A549 (cell line): ENCODE results near the gene HS3ST5. TPM values are rescaled to one million over a fixed set of nuclear protein-coding genes. Genes with fewer than 3 reads are reported as not detected.

ENCODE experiments used
- ATAC-seq, 2 experiments: fragments of 200-7000 bp in 1 of 2; fragments of >200 bp in 1 of 2; cut with Nextera tagmentation in 1 of 2; cut with Tn5 transposase in 1 of 2; 3 replicates each; pipeline versions ENCODE4 v1.8.0 to v1.9.1; 2018 to 2020; ENCODE audit warnings: mild to moderate bottlenecking in 1 of 2, moderate library complexity in 1 of 2
- CTCF ChIA-PET: fragments of 300-600 bp; sonication (Branson Sonifier 250); formaldehyde crosslinking; extraction: SDS; loops from one replicate; lab custom pipeline; 2021; ENCODE audit warnings: antibody characterized with exemption, inconsistent platforms; lab: Yijun Ruan, JAX
- POLR2A ChIA-PET: fragments of 350-600 bp; formaldehyde crosslinking; extraction: SDS; loops from one replicate; lab custom pipeline; 2021; ENCODE audit warnings: antibody characterized with exemption, inconsistent platforms; lab: Yijun Ruan, JAX
- DNase-seq, 2 experiments: peaks; one replicate each; pipeline versions ENCODE4 v3.0.0 to v3.0.0-alpha.2; 2011 to 2016; ENCODE audit warnings: low read depth in 1 of 2, low spot score in 1 of 2
- FAIRE-seq: peaks from 2 replicates; lab custom pipeline; 2011; peaks lifted over from hg19 to GRCh38; lab: Jason Lieb, UNC
- H3K27ac ChIP-seq, 2 experiments: fragments of >200 bp; sonication (Bioruptor Twin); formaldehyde crosslinking; 3 replicates each; pipeline ENCODE4 v1.5.1; 2016 to 2017
- H3K4me1 ChIP-seq: fragments of >200 bp; sonication (Bioruptor Twin); formaldehyde crosslinking; 3 replicates; pipeline ENCODE4 v1.6.1; 2016
- H3K4me2 ChIP-seq: fragments of >200 bp; sonication (Bioruptor Twin); formaldehyde crosslinking; 3 replicates; pipeline ENCODE4 v1.6.1; 2016
- H3K4me3 ChIP-seq: fragments of >200 bp; sonication (Bioruptor Twin); formaldehyde crosslinking; 3 replicates; pipeline ENCODE4 v1.5.1; 2016
- H3K9me3 ChIP-seq: fragments of >200 bp; sonication (Bioruptor Twin); formaldehyde crosslinking; 3 replicates; pipeline ENCODE4 v1.6.1; 2016
- CBX2 ChIP-seq: fragments of 200-600 bp; sonication (generic); IDR thresholded peaks from 2 replicates; pipeline ENCODE4 v1.6.1; 2016; ENCODE audit warnings: low read depth, mild to moderate bottlenecking, borderline replicate concordance
- CBX8 ChIP-seq: fragments of 200-600 bp; sonication (generic); IDR thresholded peaks from 2 replicates; pipeline ENCODE4 v1.6.1; 2016
- CHD2 ChIP-seq: fragments of 150-350 bp; IDR thresholded peaks from 2 replicates; pipeline ENCODE4 v1.6.1; 2014; ENCODE audit warnings: low read length; ENCODE audit not compliant: partially characterized antibody
- E2F6 ChIP-seq: IDR thresholded peaks from 2 replicates; pipeline ENCODE4 v1.6.1; 2012; ENCODE audit warnings: low read depth, borderline replicate concordance
- EHMT2 ChIP-seq: fragments of 200-600 bp; sonication (generic); IDR thresholded peaks from 2 replicates; pipeline ENCODE4 v1.6.1; 2016; ENCODE audit warnings: antibody characterized with exemption, low read depth, mild to moderate bottlenecking, moderate library complexity
- ELK1 ChIP-seq: fragments of 150-350 bp; IDR thresholded peaks from 2 replicates; pipeline ENCODE4 v1.6.1; 2014; ENCODE audit warnings: low read depth, mild to moderate bottlenecking, low read length
- EP300 ChIP-seq, 2 experiments: fragments of >200 bp; sonication (Bioruptor Twin); formaldehyde crosslinking; IDR thresholded peaks; 2 replicates in 1 of 2; 3 replicates in 1 of 2; pipeline ENCODE4 v1.6.1; 2016 to 2017
- FOXS1 ChIP-seq: fragments of 250-450 bp; sonication (Bioruptor Pico); IDR thresholded peaks from 2 replicates; pipeline ENCODE4 v1.5.0; 2020; ENCODE audit warnings: mild to moderate bottlenecking, moderate library complexity
- HDAC2 ChIP-seq: fragments of 200-600 bp; sonication (generic); IDR thresholded peaks from 2 replicates; pipeline ENCODE4 v1.6.1; 2016
- HEYL ChIP-seq: fragments of 250-450 bp; sonication (Bioruptor Pico); IDR thresholded peaks from 2 replicates; pipeline ENCODE4 v1.8.0; 2021; ENCODE audit warnings: mild to moderate bottlenecking, moderate library complexity
- HMGXB4 ChIP-seq: fragments of 250-450 bp; sonication (Bioruptor Pico); IDR thresholded peaks from 2 replicates; pipeline ENCODE4 v1.5.0; 2021; ENCODE audit warnings: mild to moderate bottlenecking, moderate library complexity, borderline replicate concordance
- HOXA7 ChIP-seq: fragments of 250-450 bp; sonication (Bioruptor Pico); IDR thresholded peaks from 2 replicates; pipeline ENCODE4 v1.5.0; 2020; ENCODE audit warnings: mild to moderate bottlenecking, moderate library complexity
- HOXB13 ChIP-seq: fragments of 250-450 bp; sonication (Bioruptor Pico); IDR thresholded peaks from 2 replicates; pipeline ENCODE4 v1.5.0; 2020; ENCODE audit warnings: low read depth, mild to moderate bottlenecking, moderate library complexity
- HOXB5 ChIP-seq: fragments of 250-450 bp; sonication (Bioruptor Pico); IDR thresholded peaks from 2 replicates; pipeline ENCODE4 v1.5.0; 2020; ENCODE audit warnings: mild to moderate bottlenecking, moderate library complexity
- JUN ChIP-seq, 2 experiments: fragments of >200 bp; sonication (Bioruptor Twin); formaldehyde crosslinking; IDR thresholded peaks; 2 replicates in 1 of 2; 3 replicates in 1 of 2; pipeline ENCODE4 v1.6.1; 2016 to 2017
- KDM1A ChIP-seq: fragments of 200-600 bp; sonication (generic); IDR thresholded peaks from 2 replicates; pipeline ENCODE4 v1.6.1; 2016; ENCODE audit warnings: low read depth, mild to moderate bottlenecking
- NFE2L2 ChIP-seq: fragments of 150-350 bp; conservative IDR thresholded peaks from 2 replicates; pipeline ENCODE4 v1.6.1; 2014; ENCODE audit warnings: low read length
- PBX3 ChIP-seq: IDR thresholded peaks from 2 replicates; pipeline ENCODE4 v1.6.1; 2012
- RAD21 ChIP-seq, 2 experiments: fragments of >200 bp in 1 of 2; sonication (Bioruptor Twin) in 1 of 2; formaldehyde crosslinking in 1 of 2; IDR thresholded peaks in 1 of 2; conservative IDR thresholded peaks in 1 of 2; 2 replicates in 1 of 2; 3 replicates in 1 of 2; pipeline ENCODE4 v1.6.1; 2012 to 2018; ENCODE audit warnings: inconsistent platforms in 1 of 2
- RCOR1 ChIP-seq: fragments of 150-350 bp; IDR thresholded peaks from 2 replicates; pipeline ENCODE4 v1.6.1; 2014; ENCODE audit warnings: antibody characterized with exemption, low read length, low read depth
- TFCP2L1 ChIP-seq: fragments of 250-450 bp; sonication (Bioruptor Pico); IDR thresholded peaks from 2 replicates; pipeline ENCODE4 v1.5.0; 2021; ENCODE audit warnings: mild to moderate bottlenecking
- USF2 ChIP-seq: fragments of 450-650 bp; IDR thresholded peaks from 2 replicates; pipeline ENCODE4 v1.6.1; 2014; ENCODE audit warnings: antibody characterized with exemption
- ZNF302 ChIP-seq: fragments of 250-450 bp; sonication (Bioruptor Pico); IDR thresholded peaks from 2 replicates; pipeline ENCODE4 v1.9.0; 2021; ENCODE audit warnings: inconsistent platforms, mild to moderate bottlenecking, moderate library complexity
- ZSCAN20 ChIP-seq: fragments of 250-450 bp; sonication (Bioruptor Pico); IDR thresholded peaks from 2 replicates; pipeline ENCODE4 v1.8.0; 2022; ENCODE audit warnings: mild to moderate bottlenecking, moderate library complexity
- WGBS: methylation state at CpG from one replicate; pipeline ENCODE4 v1.1.6; 2017; ENCODE audit errors: missing lambda C conversion rate; 5-methylcytosine and 5-hydroxymethylcytosine counted together
- polyA plus RNA-seq, 4 experiments: library from polyadenylated mRNA; depleted of rRNA in 3 of 4; stranded (reverse); fragments of >200 nt; fragmentation: RNase III in 1 of 4; extraction: RNeasy Plus Mini Kit Qiagen cat#74134 plus additional on column Dnase treatment in 1 of 4; gene quantifications; 2 replicates in 3 of 4; 3 replicates in 1 of 4; pipeline ENCODE4 v1.2.3, GENCODE V29; 2011 to 2017

Gene HS3ST5
- polyA plus RNA-seq, 2 of the 4 experiments (the other 2 are of a cell fraction) = not detected

- ChIA-PET CTCF (no interaction called here), POLR2A (no interaction called here)
- ATAC-seq (no peak), DNase-seq (no peak), FAIRE-seq (no peak)
- WGBS = 21% methylated on average over 3 of the region's 3 CpGs
- Histone ChIP-seq H3K4me1 (no peaks in the 10 kb centered on the region), H3K4me3 (no peak overlapping the region), H3K4me2 (no peak overlapping the region), H3K27ac (no peak overlapping the region), H3K9me3 (no peaks in the 10 kb centered on the region)
- TF ChIP-seq USF2 (no peak), HOXB5 (CRISPR knock-in tag) (no peak), HMGXB4 (no peak), HOXA7 (CRISPR knock-in tag) (no peak), PBX3 (no peak), KDM1A (no peak), CBX2 (no peak), RAD21 (conservative IDR thresholded peaks at IDR 0.05 in 1 of 2, IDR thresholded peaks at IDR 0.05 in 1 of 2) (no peak), NFE2L2 (no peak), FOXS1 (CRISPR knock-in tag) (no peak), HDAC2 (no peak), HOXB13 (no peak), CHD2 (no peak), EP300 (IDR thresholded peaks at IDR 0.05) (no peak), HEYL (CRISPR knock-in tag) (no peak), ZSCAN20 (CRISPR knock-in tag) (no peak), ELK1 (no peak), JUN (IDR thresholded peaks at IDR 0.05) (no peak), E2F6 (no peak)
These were observed 310.1 kb downstream of the HS3ST5 start for GRCh38 chr6:114032721-114033120.

- POLR2A ChIA-PET = no interaction called here
- 82% methylated on average over 6 of the region's 6 CpGs for WGBS
- no peak for ATAC-seq
- no peaks in the 10 kb centered on the region for H3K9me3 ChIP-seq
- TF ChIP-seq HOXA7 (CRISPR knock-in tag) (no peak), EHMT2 (no peak), TFCP2L1 (CRISPR knock-in tag) (no peak), RCOR1 (no peak), CBX8 (no peak), ZNF302 (no peak), RAD21 (conservative IDR thresholded peaks at IDR 0.05 in 1 of 2, IDR thresholded peaks at IDR 0.05 in 1 of 2) (no peak), HMGXB4 (no peak)
- TF ChIP-seq, all 56 proteins: peak for 0
- Histone ChIP-seq H3K4me3 (no peak overlapping the region), H3K27ac (no peak overlapping the region), H3K4me2 (no peak overlapping the region), H3K4me1 (no peaks in the 10 kb centered on the region)
- DNase-seq = no peak
- FAIRE-seq = no peak
- CTCF ChIA-PET = no interaction called here
These were observed 312.1 kb downstream of the HS3ST5 start for GRCh38 chr6:114030767-114031166.
